VCaP (cell line): ENCODE results near the gene CLIC2.
A peak's percentile ranks its signal among the peaks of the same experiment; 100 is the strongest.

Source experiments
- H3K27ac ChIP-seq: fragments of 450-650 bp; 2 replicates; pipeline ENCODE4 v1.5.1; 2017
- TF ChIP-seq, protein P1 (sequence below): fragments of 450-650 bp; conservative IDR thresholded peaks from 2 replicates; pipeline ENCODE4 v1.5.1; 2017; ENCODE audit warnings: mild to moderate bottlenecking, moderate library complexity

The CLIC2 gene

GRCh38 chrX:155266439-155266838 lies 68.0 kb downstream of the CLIC2 start:
- H3K27ac ChIP-seq, result no peak overlapping the region
- TF ChIP-seq, protein P1, sequence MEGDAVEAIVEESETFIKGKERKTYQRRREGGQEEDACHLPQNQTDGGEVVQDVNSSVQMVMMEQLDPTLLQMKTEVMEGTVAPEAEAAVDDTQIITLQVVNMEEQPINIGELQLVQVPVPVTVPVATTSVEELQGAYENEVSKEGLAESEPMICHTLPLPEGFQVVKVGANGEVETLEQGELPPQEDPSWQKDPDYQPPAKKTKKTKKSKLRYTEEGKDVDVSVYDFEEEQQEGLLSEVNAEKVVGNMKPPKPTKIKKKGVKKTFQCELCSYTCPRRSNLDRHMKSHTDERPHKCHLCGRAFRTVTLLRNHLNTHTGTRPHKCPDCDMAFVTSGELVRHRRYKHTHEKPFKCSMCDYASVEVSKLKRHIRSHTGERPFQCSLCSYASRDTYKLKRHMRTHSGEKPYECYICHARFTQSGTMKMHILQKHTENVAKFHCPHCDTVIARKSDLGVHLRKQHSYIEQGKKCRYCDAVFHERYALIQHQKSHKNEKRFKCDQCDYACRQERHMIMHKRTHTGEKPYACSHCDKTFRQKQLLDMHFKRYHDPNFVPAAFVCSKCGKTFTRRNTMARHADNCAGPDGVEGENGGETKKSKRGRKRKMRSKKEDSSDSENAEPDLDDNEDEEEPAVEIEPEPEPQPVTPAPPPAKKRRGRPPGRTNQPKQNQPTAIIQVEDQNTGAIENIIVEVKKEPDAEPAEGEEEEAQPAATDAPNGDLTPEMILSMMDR, result no peak

- TF ChIP-seq, protein P1, result peak; percentile 29; the same call in 1 of the 2 replicates
- H3K27ac ChIP-seq, result peak within 1 kb of the TSS; percentile 70
Measured at GRCh38 chrX:155263854-155264628, 70.4 kb downstream of the CLIC2 start, which contains the start of gene RAB39B. Gene RAB39B (minus strand): TSS chrX:155264491. CDS start chrX:155264288, 203 bp downstream.

GRCh38 chrX:155262970-155263754 lies 71.3 kb downstream of the CLIC2 start:
- TF ChIP-seq, protein P1, result no peak
- H3K27ac ChIP-seq, result peak overlapping the region; percentile 70; the same call in 1 of the 2 replicates

GRCh38 chrX:155259752-155260151 lies 74.7 kb downstream of the CLIC2 start:
- H3K27ac ChIP-seq, result no peak overlapping the region
- TF ChIP-seq, protein P1, result no peak

GRCh38 chrX:155251391-155251790 lies 83.0 kb downstream of the CLIC2 start:
- TF ChIP-seq, protein P1, result no peak
- no peak overlapping the region for H3K27ac ChIP-seq

GRCh38 chrX:155247497-155247896 lies 86.9 kb downstream of the CLIC2 start:
- no peak overlapping the region for H3K27ac ChIP-seq
- TF ChIP-seq, protein P1, result no peak

DNA sequence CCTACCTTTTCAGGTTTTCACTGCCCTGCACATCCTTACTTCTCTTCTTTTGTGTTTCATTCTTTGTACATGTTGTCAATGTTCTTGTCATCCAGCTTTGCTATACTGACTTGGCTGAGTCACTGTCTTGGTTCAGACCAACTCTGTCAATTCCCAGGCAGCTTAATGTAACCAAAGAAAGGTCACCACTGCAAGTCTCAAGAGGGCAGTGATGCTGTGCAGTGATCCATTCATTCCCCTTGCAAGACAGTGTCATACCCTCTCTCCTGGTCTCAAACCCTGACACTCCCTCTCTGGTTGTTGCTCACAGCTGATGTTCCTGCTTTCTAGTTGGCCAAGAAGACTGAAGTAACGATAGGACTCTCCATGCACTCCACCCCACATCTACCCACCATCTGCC lies 87.7 kb downstream of the CLIC2 start:
- H3K27ac ChIP-seq, result no peak overlapping the region
- TF ChIP-seq, protein P1, result no peak
